Spleen (tissue), 11 donors: ENCODE measurements around the gene CCNI. TPM values are rescaled to one million over a fixed set of nuclear protein-coding genes. Genes with fewer than 3 reads are reported as not detected.
A peak's percentile ranks its signal among the peaks of the same experiment; 100 is the strongest.
"Not testable (repeated sequence)": the region's sequence is repeated elsewhere in the genome, so short reads cannot be mapped to it uniquely, and the experiment has no call there.

ENCODE experiments used
- DNase-seq: peaks from one replicate; pipeline ENCODE4 v3.0.0-alpha.2; 2020
- H3K27ac ChIP-seq, 8 donors: fragments of 200-600 bp; sonication (generic) in 7 of 8; 1 replicate in 4 of 8; 2 replicates in 4 of 8; pipeline versions ENCODE4 v1.5.0 to v1.8.0; 2016 to 2021; ENCODE audit warnings: inconsistent platforms in 4 of 8, mild to moderate bottlenecking in 4 of 8, moderate library complexity in 1 of 8
- H3K27me3 ChIP-seq, 7 donors: fragments of 200-600 bp; sonication (generic) in 6 of 7; replicated peaks in 1 of 7; 1 replicate in 4 of 7; 2 replicates in 3 of 7; pipeline versions ENCODE4 v1.5.0 to v1.8.0; 2016 to 2021; ENCODE audit warnings: inconsistent platforms in 3 of 7, mild to moderate bottlenecking in 1 of 7
- H3K36me3 ChIP-seq, 6 donors: fragments of 200-600 bp; sonication (generic) in 5 of 6; 1 replicate in 4 of 6; 2 replicates in 2 of 6; pipeline versions ENCODE4 v1.5.0 to v1.8.0; 2016 to 2021; ENCODE audit warnings: inconsistent platforms in 2 of 6
- H3K4me1 ChIP-seq, 6 donors: fragments of 200-600 bp; sonication (generic) in 5 of 6; 1 replicate in 3 of 6; 2 replicates in 3 of 6; pipeline versions ENCODE4 v1.5.0 to v1.8.0; 2016 to 2021; ENCODE audit warnings: inconsistent platforms in 3 of 6
- H3K4me3 ChIP-seq, 8 donors: fragments of 200-600 bp; sonication (generic) in 7 of 8; 1 replicate in 4 of 8; 2 replicates in 4 of 8; pipeline versions ENCODE4 v1.5.0 to v1.8.0; 2016 to 2021; ENCODE audit warnings: inconsistent platforms in 4 of 8, mild to moderate bottlenecking in 4 of 8, moderate library complexity in 2 of 8
- H3K9me3 ChIP-seq, 8 donors: fragments of 200-600 bp; sonication (generic) in 7 of 8; 1 replicate in 4 of 8; 2 replicates in 4 of 8; pipeline versions ENCODE4 v1.5.0 to v1.8.0; 2016 to 2021; ENCODE audit warnings: inconsistent platforms in 4 of 8
- CTCF ChIP-seq, 11 experiments: fragments of 200-600 bp in 7 of 11; fragments of 450-650 bp in 4 of 11; sonication (generic) in 4 of 11; IDR thresholded peaks in 8 of 11; conservative IDR thresholded peaks in 3 of 11; 1 replicate in 7 of 11; 2 replicates in 4 of 11; pipeline versions ENCODE4 v1.4.0 to v1.8.0; 2016 to 2021; ENCODE audit warnings: antibody characterized with exemption in 11 of 11, inconsistent platforms in 4 of 11, mild to moderate bottlenecking in 1 of 11
- POLR2A ChIP-seq, 3 donors: fragments of 450-650 bp; IDR thresholded peaks; one replicate each; pipeline ENCODE4 v1.5.1; 2017; ENCODE audit warnings: antibody characterized with exemption in 3 of 3, mild to moderate bottlenecking in 1 of 3
- POLR2AphosphoS5 ChIP-seq, 3 donors: sonication (generic); formaldehyde crosslinking; IDR thresholded peaks; one replicate each; pipeline ENCODE4 v1.5.1; 2017; ENCODE audit warnings: antibody characterized with exemption in 3 of 3
- WGBS, 5 donors: extraction: QIAGEN DNeasy Blood & Tissue Kit in 3 of 5; methylation state at CpG; one replicate each; pipeline versions ENCODE4 v1.1.5 to v1.1.7; 2013 to 2018; 5-methylcytosine and 5-hydroxymethylcytosine counted together
- intact Hi-C: fragments of 100-400 bp; cut with DNase I; formaldehyde crosslinking; loops from one replicate; pipeline ENCODE4 v1.15.0; 2023; ENCODE audit warnings: low total_unique reads
- polyA plus RNA-seq, 3 donors: library from polyadenylated mRNA; stranded (reverse); fragments of 200-250 nt; gene quantifications; one replicate each; pipeline ENCODE4 v1.2.1, GENCODE V29; 2013
- total RNA-seq, 7 donors: library from RNA; depleted of rRNA in 3 of 7; stranded (reverse); fragments of >200 nt in 3 of 7; fragmentation: NEBNext Ultra II Directional in 4 of 7; extraction: Animal tissue kit (Norgen Biotek cat#: 25700) in 4 of 7; gene quantifications; one replicate each; pipeline versions ENCODE4 v1.1.0 to v1.2.1, GENCODE V29; 2016 to 2021
- donor health status: healthy with polysubstance abuse.
- donor health status: DM: no; HTN: no; CAD: no; lungs with moderate emphysema.
- donor health status: DM: no; HTN: no; CAD: no.
- donor health status: Bipolar disorder and iron deficiency.
- donor health status: healthy.
- donor health status: DM: no; HTN: no; CAD: no.
- donor health status: DM: yes; HTN: yes; CAD: no.

Gene CCNI
- total and polyA plus RNA-seq, 10 donors, result 88.8 to 312 (median 255) TPM

DNA sequence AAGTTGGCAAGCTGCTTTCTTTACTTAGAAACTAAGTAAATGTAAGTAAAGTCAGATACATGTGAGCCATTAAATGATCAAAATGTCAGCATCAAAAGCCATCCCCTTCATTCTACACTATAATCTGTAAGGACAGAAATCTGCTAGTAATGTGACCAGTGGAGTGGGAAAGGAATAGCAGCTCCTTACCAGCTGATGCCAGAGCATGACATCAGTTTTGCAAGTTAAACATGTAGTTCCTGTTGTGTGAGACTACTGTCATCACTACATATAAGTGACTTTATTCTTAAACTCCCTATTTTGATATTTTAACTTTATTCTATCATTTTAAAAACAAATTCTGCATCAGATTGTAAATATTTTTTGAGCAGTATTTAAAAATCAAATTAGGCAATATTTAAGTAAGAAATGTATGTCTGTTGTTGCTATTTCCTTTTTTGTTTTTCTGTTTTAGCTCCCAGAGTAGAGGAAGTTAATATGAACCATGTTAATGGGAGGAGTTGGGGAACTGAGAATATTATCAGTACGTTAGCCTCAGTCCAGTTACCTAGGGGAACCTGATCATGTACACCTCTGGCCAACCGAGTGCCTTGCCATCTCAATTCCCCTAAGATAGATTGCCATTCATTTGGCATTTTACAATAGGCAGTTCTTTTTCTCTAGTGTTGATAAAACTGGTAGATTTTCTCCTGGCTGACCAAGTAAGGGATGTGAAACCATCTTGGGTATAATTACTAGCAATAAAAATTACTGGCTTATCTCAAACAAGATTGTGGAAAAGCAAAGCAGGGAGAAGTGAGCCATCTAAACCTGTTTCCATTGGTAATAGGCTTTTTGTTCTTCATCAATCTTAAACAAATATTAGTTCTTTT lies 34.7 kb downstream of the CCNI start:
- H3K4me3 ChIP-seq, result no peak overlapping the region
- peaks cover 0 to 47% (median 4%) of the 10 kb centered on the region in 6 donors for H3K36me3 ChIP-seq
- no peak for DNase-seq
- 37 to 70% (median 52%) methylated on average over 2 of the region's 2 CpGs for WGBS, 5 donors
- no peak for TF ChIP-seq CTCF (IDR thresholded peaks at IDR 0.05 in 8 of 11, conservative IDR thresholded peaks at IDR 0.05 in 3 of 11)
- TF ChIP-seq POLR2AphosphoS5 (IDR thresholded peaks at IDR 0.05), result no peak
- no peaks in the 10 kb centered on the region for H3K9me3 ChIP-seq
- intact Hi-C loops, result no loop called here
- H3K27me3 ChIP-seq, result no peaks in the 10 kb centered on the region
- peaks cover 0 to 20% (median 4%) of the 10 kb centered on the region in 6 donors for H3K4me1 ChIP-seq
- H3K27ac ChIP-seq, result peak overlapping the region in 4 of 8 donors; percentile 10 to 38 (median 24)

DNA sequence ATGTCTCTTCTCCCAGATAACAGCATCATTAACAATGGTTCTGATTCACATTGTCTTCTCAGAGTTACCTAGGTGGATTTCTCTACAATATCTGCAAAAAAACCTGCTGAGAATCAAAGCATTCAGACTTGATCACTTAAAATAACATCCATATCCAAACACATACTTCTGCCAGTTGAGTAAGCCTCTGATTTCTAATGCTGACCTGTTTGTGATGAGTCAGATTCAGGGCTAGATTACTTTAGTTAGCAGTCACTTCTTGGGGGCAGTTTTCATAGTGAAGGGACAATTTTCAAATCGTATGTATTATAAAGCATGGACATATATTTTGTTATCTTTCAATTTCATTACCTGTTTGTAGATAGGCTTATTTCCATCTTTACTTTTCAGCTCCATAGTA lies 35.5 kb downstream of the CCNI start:
- peaks cover 0 to 49% (median under 1%) of the 10 kb centered on the region in 6 donors for H3K36me3 ChIP-seq
- H3K9me3 ChIP-seq, result no peaks in the 10 kb centered on the region
- DNase-seq, result no peak
- H3K4me3 ChIP-seq, result no peak overlapping the region
- H3K27me3 ChIP-seq, result no peaks in the 10 kb centered on the region
- H3K27ac ChIP-seq, result peak overlapping the region in 2 of 8 donors; percentile 10 to 27
- 92 to 97% (median 94%) methylated on average over 1 of the region's 1 CpG for WGBS, 5 donors
- intact Hi-C loops, result no loop called here
- peaks cover 0 to 20% (median 4%) of the 10 kb centered on the region in 6 donors for H3K4me1 ChIP-seq
- TF ChIP-seq POLR2AphosphoS5 (IDR thresholded peaks at IDR 0.05) (no peak), CTCF (IDR thresholded peaks at IDR 0.05 in 8 of 11, conservative IDR thresholded peaks at IDR 0.05 in 3 of 11) (no peak), POLR2A (IDR thresholded peaks at IDR 0.05) (no peak)

DNA sequence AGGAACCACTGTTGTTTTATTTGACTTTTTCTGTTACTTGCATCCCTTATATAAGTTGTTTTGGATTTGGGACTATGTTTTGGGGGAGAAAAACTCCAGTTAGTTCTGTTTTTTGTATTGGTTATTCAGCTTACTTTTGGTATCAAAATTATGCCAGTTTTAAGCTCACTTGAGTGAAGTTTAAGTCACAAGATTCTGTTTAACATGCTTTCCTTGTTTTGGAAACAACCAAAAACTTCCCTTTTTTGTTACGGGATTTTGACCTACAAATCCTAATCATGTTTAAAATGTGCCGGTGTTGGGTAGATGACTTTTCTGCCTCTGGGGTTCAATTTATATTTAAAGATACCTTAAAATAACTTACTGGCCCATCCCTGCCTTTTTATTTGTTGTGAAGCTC lies 36.0 kb downstream of the CCNI start:
- intact Hi-C loops, result no loop called here
- H3K4me1 ChIP-seq, result peaks cover 0 to 20% (median 4%) of the 10 kb centered on the region in 6 donors
- 55 to 89% (median 79%) methylated on average over 2 of the region's 2 CpGs for WGBS, 5 donors
- no peaks in the 10 kb centered on the region for H3K27me3 ChIP-seq
- H3K9me3 ChIP-seq, result no peaks in the 10 kb centered on the region
- no peak overlapping the region for H3K4me3 ChIP-seq
- TF ChIP-seq CTCF (IDR thresholded peaks at IDR 0.05 in 8 of 11, conservative IDR thresholded peaks at IDR 0.05 in 3 of 11) (no peak), POLR2AphosphoS5 (IDR thresholded peaks at IDR 0.05) (no peak), POLR2A (IDR thresholded peaks at IDR 0.05) (no peak)
- no peak overlapping the region for H3K27ac ChIP-seq
- no peak for DNase-seq
- peaks cover 0 to 54% (median 4%) of the 10 kb centered on the region in 6 donors for H3K36me3 ChIP-seq

DNA sequence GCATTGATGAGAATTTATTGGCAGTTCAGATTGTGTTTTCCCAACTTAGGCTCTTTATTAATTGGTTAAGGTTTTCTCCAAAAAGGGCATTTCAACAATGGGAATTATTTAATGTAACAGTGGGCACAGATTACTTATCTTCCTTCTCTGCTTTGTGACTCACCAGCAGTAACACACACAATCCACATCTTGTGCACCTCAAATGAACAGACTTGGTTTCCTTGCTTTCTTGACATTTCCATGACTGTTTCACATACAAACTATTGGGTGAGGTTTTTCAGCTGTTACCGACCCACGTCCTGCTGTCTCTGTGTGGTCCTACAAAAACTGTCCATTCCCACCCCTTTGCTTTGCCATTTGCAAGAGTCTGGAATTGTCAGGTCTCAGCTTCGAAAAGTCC lies 38.1 kb downstream of the CCNI start:
- H3K4me3 ChIP-seq, result no peak overlapping the region
- WGBS, 5 donors, result 93 to 97% (median 95%) methylated on average over 3 of the region's 3 CpGs
- DNase-seq, result no peak
- TF ChIP-seq POLR2A (IDR thresholded peaks at IDR 0.05) (no peak), POLR2AphosphoS5 (IDR thresholded peaks at IDR 0.05) (no peak), CTCF (IDR thresholded peaks at IDR 0.05 in 8 of 11, conservative IDR thresholded peaks at IDR 0.05 in 3 of 11) (no peak)
- peaks cover 0 to 15% (median 4%) of the 10 kb centered on the region in 6 donors for H3K4me1 ChIP-seq
- H3K27ac ChIP-seq, result no peak overlapping the region
- no peaks in the 10 kb centered on the region for H3K27me3 ChIP-seq
- peaks cover 0 to 75% (median 8%) of the 10 kb centered on the region in 6 donors for H3K36me3 ChIP-seq
- intact Hi-C loops, result no loop called here
- H3K9me3 ChIP-seq, result no peaks in the 10 kb centered on the region

DNA sequence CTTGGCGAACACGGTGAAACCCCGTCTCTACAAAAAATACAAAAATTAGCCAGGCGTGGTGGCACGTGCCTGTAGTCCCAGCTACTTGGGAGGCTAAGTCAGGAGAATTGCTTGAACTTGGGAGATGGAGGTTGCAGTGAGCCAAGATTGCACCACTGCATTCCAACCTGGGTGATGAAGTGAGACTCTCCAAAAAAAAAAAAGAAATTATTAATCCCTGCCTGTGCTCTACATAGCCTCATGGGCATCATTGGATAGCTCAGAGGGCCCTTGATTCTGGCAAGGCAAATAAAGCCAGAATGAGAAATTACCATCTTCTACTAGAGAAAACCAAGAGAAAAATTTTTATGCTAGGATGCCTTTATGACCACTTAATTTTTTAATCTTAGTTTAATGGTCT lies 38.6 kb downstream of the CCNI start:
- DNase-seq, H3K4me3 ChIP-seq, H3K9me3 ChIP-seq, H3K27me3 ChIP-seq, intact Hi-C loops, H3K27ac ChIP-seq: not testable (repeated sequence)
- peaks cover 0 to 79% (median 10%) of the 10 kb centered on the region in 6 donors for H3K36me3 ChIP-seq
- 92 to 100% (median 98%) methylated on average over 5 of the region's 5 CpGs for WGBS, 5 donors
- H3K4me1 ChIP-seq, result peaks cover 0 to 17% (median 4%) of the 10 kb centered on the region in 6 donors
